Activated T-cell treated with anti-CD3 and anti-CD28 coated beads, Interleukin-2, amount 50 U/mL, for 24 hours (primary cell): ENCODE data around the gene ZMAT5.
A peak's percentile ranks its signal among the peaks of the same experiment; 100 is the strongest.

Source experiments
- DNase-seq: peaks from one replicate; pipeline ENCODE4 v3.0.0-alpha.2; 2020
- H3K27ac Mint-ChIP-seq: 2 replicates; pipeline ENCODE4 v1.8.0; 2020; ENCODE audit warnings: mild to moderate bottlenecking, mixed read lengths
- H3K27me3 Mint-ChIP-seq: 2 replicates; pipeline ENCODE4 v1.8.0; 2020; ENCODE audit warnings: mixed read lengths
- H3K36me3 Mint-ChIP-seq: 2 replicates; pipeline ENCODE4 v1.8.0; 2020; ENCODE audit warnings: low read depth, mixed read lengths
- H3K4me1 Mint-ChIP-seq: 2 replicates; pipeline ENCODE4 v1.8.0; 2020; ENCODE audit warnings: low read depth, mixed read lengths
- H3K4me3 Mint-ChIP-seq: 2 replicates; pipeline ENCODE4 v1.8.0; 2020; ENCODE audit warnings: mild to moderate bottlenecking, moderate library complexity, mixed read lengths
- H3K9me3 Mint-ChIP-seq: 2 replicates; pipeline ENCODE4 v1.8.0; 2020; ENCODE audit warnings: mixed read lengths

Gene ZMAT5

DNA sequence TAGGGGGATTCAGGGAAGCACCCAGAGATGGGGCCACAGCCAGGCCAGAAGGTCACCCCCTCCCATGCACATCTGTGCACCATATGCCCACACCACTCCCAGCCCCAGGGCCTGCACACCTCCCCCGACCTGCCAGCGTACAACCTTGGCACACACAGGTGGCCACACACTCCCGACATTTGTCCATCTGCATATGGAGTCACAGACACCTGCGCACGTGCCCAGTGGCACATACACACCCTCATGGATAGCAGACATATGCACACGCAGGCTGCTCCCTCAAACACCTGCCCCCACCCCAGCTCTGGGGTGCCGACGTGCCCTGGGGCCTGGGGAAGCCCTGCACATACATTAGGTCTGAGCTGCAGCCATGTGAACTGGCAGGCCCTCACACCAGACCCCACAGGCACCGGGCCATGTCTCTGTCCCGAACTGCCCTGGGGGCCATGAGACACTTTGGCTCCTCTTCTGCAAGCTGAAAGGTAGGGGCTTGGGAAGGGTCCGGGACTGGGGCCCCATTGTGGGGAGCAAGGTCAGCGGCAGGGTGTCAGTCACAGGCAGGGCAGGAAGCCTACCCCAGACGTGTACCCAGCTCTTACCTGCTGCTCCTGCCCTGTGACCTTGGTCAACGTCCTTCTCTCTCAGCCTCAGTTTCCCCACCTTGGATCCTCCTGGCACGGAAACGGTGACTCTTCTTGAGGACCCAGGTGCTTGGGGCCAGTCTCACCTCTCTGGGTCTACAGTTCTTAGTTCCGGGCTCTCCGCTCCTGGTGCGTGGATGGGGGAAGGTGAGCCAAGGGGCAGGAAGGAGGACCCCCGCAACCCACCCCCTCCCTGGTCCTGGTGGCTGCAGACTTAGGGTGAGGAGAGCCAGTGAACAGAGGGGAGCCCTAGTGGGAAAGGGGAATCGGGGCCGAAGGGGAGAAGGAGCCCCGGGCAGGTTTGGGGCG lies 47.6 kb downstream of the ZMAT5 start:
- H3K4me1 Mint-ChIP-seq: peaks cover 3% of the 10 kb centered on the region
- H3K27ac Mint-ChIP-seq: no peak overlapping the region
- H3K9me3 Mint-ChIP-seq: no peaks in the 10 kb centered on the region
- no peak overlapping the region for H3K4me3 Mint-ChIP-seq
- no peak for DNase-seq
- no peaks in the 10 kb centered on the region for H3K36me3 Mint-ChIP-seq
- H3K27me3 Mint-ChIP-seq: peaks cover 60% of the 10 kb centered on the region

DNA sequence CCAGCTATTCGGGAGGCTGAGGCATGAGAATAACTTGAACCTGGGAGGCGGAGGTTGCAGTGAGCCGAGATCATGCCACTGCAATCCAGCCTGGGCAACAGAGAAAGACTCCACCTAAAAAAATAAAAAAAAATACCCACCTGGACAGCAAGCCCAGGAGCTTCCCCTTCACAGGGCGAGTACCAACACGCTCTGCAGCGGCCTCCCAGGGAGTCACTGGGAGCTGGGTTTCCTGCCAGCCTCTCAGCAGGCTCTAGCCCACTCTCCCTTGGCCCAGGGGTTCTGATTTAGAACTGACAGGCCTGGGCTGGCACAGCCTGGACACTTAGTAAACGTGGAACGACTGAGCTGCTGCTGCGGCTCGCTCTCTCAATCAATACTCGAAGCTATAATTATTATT lies 49.0 kb downstream of the ZMAT5 start:
- Mint-ChIP-seq H3K4me1 (peaks cover 3% of the 10 kb centered on the region), H3K27me3 (peaks cover 55% of the 10 kb centered on the region), H3K4me3 (no peak overlapping the region), H3K36me3 (no peaks in the 10 kb centered on the region), H3K9me3 (no peaks in the 10 kb centered on the region), H3K27ac (no peak overlapping the region)
- DNase-seq: no peak

DNA sequence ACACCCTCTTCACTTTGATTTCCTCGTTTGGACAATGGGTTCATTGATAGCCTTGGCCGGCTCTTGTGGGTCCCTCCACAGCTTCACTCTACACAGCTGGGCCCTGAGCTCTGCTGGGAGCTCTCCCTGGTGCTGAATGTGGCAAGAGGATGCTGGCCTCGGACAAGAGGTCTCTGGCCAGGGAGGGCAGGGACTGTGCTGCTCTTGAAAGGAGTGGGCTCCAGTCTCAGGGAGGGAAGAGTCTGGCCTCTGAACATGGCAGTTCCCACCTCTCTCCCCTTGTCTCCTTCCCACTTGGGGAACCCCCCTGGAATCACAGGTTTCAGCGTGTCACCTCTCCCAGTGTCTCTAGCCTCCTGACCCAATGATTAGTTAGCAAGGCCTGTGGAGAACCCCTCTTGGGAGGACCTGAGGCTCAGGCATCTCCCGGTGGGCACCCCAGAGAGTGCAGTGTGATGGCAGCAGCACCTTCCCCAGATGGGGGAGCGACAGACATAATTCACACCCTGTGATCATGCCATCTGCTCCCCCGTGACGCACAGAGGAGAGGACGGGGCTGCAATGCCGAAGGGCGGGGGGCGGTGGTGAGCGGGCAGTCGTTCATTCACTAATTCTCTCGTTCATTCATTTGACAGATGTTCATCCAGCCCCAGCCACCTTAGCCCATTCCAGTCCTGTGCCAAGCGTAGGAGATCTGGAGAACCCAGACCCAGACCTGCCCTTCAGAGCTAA lies 49.8 kb downstream of the ZMAT5 start:
- H3K27ac Mint-ChIP-seq: no peak overlapping the region
- H3K9me3 Mint-ChIP-seq: no peaks in the 10 kb centered on the region
- peaks cover 52% of the 10 kb centered on the region for H3K27me3 Mint-ChIP-seq
- H3K4me1 Mint-ChIP-seq: peaks cover 3% of the 10 kb centered on the region
- H3K36me3 Mint-ChIP-seq: no peaks in the 10 kb centered on the region
- no peak overlapping the region for H3K4me3 Mint-ChIP-seq
- no peak for DNase-seq

DNA sequence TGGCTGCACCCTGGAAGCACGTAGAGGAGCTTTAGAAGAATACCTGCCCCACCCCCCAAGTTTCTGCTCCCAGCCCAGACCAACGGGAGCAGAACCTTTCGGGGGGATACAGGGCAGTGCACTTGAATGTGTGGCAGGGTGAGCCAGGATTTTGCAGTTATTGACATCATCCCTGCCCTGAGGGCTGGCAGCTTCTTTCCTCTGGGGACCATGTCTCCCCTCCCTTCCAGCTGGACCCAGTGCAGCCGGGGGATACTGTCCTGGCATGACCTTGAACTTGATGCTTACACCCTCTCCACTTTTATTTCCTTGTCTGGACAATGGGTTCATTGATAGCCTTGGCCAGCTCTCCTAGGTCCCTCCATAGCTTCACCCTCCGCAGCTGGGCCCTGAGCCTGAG lies 51.1 kb downstream of the ZMAT5 start:
- peaks cover 3% of the 10 kb centered on the region for H3K4me1 Mint-ChIP-seq
- H3K27me3 Mint-ChIP-seq: peaks cover 42% of the 10 kb centered on the region
- no peaks in the 10 kb centered on the region for H3K36me3 Mint-ChIP-seq
- no peak overlapping the region for H3K4me3 Mint-ChIP-seq
- H3K9me3 Mint-ChIP-seq: no peaks in the 10 kb centered on the region
- no peak for DNase-seq
- no peak overlapping the region for H3K27ac Mint-ChIP-seq

DNA sequence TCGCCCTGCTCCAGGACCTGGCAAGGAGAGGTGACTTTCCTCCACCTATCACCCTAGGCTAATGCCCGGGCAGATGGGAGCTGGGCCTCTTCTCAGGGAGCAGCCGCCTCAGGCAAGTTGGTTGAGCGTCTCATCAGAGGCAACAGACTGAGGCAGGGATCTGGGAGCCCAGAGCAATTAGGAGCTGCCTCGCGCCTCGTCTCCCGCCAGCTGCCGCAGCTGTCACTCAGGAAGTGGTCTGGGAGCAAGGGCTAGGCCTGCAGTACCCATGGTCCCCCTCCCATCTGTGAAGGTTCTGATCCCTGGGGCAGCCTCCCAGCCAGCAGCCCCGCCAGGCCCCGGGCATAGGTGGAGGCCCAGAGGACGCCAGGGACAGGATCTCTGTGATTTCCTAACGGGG lies 51.6 kb downstream of the ZMAT5 start:
- peaks cover 3% of the 10 kb centered on the region for H3K4me1 Mint-ChIP-seq
- H3K27ac Mint-ChIP-seq: no peak overlapping the region
- no peaks in the 10 kb centered on the region for H3K36me3 Mint-ChIP-seq
- H3K27me3 Mint-ChIP-seq: peaks cover 42% of the 10 kb centered on the region
- no peaks in the 10 kb centered on the region for H3K9me3 Mint-ChIP-seq
- no peak overlapping the region for H3K4me3 Mint-ChIP-seq
- DNase-seq: no peak

DNA sequence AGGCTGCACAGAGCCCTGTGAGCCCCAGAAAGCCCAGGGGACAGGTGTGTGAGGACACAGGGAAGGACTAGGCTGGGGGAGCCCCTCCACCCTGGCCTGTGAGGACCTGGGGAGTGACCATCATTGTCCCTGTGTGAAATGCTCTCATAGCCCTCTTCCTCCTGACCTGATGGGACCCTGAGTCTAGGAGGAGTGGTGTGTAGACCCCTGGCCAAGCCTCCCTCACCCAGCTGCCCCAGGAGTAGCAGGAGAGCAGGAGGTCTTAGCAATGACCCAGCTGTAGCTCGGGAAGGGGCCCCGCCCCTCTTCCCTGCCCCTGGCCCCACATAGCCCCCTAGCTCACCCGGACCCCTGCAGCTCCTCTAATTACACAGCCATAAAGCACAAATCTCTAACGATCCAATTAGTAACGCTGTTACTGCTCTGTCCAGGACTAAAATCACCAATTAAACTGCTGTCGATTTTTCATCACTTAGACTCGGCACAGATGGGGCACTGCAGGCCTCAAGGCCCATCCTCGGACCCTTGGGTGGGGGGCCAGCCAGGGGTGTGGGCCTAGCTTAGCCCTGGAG lies 53.6 kb downstream of the ZMAT5 start:
- no peak for DNase-seq
- H3K27ac Mint-ChIP-seq: no peak overlapping the region
- H3K4me1 Mint-ChIP-seq: no peaks in the 10 kb centered on the region
- no peaks in the 10 kb centered on the region for H3K9me3 Mint-ChIP-seq
- peaks cover 28% of the 10 kb centered on the region for H3K27me3 Mint-ChIP-seq
- H3K4me3 Mint-ChIP-seq: no peak overlapping the region
- no peaks in the 10 kb centered on the region for H3K36me3 Mint-ChIP-seq

DNA sequence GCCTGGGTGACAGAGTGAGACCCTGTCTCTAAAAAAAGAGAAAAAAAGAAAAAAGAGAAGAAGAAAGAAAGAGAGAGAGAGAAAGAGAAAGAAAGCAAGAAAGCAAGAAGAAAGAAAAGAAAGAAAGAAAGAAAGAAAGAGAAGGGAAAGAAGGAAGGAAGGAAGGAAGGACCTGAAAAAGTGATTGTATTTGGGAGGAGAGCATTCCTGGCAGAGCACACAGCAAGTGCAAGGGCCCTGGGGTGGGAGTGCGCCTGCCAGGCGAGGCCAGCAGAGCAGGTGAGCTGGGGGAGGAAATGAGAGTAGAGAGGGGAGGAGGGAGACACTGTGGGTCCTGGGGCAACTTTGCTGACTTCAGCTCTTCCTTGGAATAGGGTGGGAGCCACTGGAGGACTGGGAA lies 54.7 kb downstream of the ZMAT5 start:
- H3K9me3 Mint-ChIP-seq: no peaks in the 10 kb centered on the region
- no peak for DNase-seq
- H3K27ac Mint-ChIP-seq: no peak overlapping the region
- H3K4me1 Mint-ChIP-seq: no peaks in the 10 kb centered on the region
- peaks cover 18% of the 10 kb centered on the region for H3K27me3 Mint-ChIP-seq
- H3K36me3 Mint-ChIP-seq: no peaks in the 10 kb centered on the region
- H3K4me3 Mint-ChIP-seq: no peak overlapping the region

DNA sequence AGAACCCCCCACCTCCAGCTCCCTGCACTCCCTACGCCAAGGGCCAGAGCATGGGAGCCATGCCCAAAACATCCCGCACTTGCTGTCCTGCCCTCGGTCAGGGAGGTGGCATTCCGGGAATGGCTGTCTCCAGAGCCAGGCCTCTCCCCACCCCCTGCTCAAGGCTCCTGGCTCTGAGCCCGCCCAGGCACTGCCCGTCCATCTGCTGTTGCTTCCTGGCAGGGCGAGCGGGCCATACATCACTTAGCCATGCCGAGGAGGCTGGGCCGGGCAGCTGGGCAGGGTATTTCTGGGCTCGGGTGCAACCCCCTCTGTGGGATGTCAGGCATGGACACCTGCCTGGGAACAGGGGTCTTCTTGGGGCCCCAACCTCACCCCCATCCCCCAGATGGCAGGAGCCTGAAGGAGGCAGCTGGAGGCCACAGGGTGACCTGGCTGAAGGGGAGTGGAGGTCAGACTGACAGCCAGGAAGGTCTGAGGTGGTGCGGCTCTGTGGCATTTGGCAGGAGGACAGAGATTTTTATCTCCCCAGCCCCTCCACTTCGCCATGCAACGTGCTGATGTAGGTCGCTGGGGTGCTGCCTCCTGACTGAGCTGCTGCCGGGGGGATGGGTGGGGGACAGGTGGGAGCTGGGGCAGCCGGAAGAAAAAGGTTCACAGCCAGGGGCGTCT lies 55.7 kb downstream of the ZMAT5 start:
- H3K27ac Mint-ChIP-seq: no peak overlapping the region
- H3K27me3 Mint-ChIP-seq: peaks cover 7% of the 10 kb centered on the region
- H3K4me1 Mint-ChIP-seq: no peaks in the 10 kb centered on the region
- H3K36me3 Mint-ChIP-seq: no peaks in the 10 kb centered on the region
- DNase-seq: no peak
- no peak overlapping the region for H3K4me3 Mint-ChIP-seq
- H3K9me3 Mint-ChIP-seq: no peaks in the 10 kb centered on the region

DNA sequence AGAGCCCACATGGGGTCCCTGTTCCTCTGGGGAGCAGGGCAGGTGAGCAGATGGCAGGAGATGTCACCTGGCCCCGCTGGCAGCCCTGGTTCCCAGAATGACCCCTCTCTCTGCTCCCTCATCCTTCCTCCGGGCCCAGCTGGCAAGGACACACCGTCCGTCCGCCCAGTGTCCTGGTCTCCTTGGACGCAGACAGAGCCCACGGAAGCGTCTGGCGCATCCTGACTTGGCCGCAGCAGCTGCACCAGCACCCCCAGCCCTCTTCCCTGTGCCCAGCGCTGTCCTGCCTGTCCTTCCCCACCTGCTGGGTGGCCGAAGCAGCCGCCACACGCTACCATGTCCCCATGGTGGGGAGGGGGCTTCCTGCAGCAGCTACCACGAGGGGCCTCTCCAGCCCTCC lies 56.6 kb downstream of the ZMAT5 start:
- peaks cover 3% of the 10 kb centered on the region for H3K27me3 Mint-ChIP-seq
- H3K9me3 Mint-ChIP-seq: no peaks in the 10 kb centered on the region
- H3K27ac Mint-ChIP-seq: no peak overlapping the region
- H3K4me1 Mint-ChIP-seq: no peaks in the 10 kb centered on the region
- no peak overlapping the region for H3K4me3 Mint-ChIP-seq
- H3K36me3 Mint-ChIP-seq: no peaks in the 10 kb centered on the region
- no peak for DNase-seq

DNA sequence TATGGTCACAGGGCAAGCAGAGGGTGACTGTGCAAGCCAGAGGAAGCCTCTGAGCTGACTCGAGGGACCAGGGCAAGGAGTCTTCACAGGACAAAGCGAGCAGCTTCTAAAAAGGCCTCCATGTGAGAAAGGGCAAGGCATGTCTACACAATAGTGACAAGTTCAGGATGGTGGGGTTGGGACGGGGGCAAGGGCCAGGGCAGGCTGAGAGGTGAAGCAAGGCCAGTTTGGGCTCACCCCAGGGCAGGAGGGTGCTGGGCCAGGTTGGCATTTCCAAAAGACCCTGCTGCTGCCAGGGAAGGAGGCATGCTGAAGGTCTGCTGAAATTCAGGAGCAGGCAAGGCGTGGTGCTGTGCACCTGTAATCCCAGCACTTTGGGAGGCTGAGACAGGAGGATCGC lies 59.3 kb downstream of the ZMAT5 start:
- DNase-seq: no peak
- peaks cover 2% of the 10 kb centered on the region for H3K4me1 Mint-ChIP-seq
- peaks cover 7% of the 10 kb centered on the region for H3K27me3 Mint-ChIP-seq
- no peaks in the 10 kb centered on the region for H3K9me3 Mint-ChIP-seq
- H3K36me3 Mint-ChIP-seq: no peaks in the 10 kb centered on the region
- H3K4me3 Mint-ChIP-seq: no peak overlapping the region
- H3K27ac Mint-ChIP-seq: no peak overlapping the region

DNA sequence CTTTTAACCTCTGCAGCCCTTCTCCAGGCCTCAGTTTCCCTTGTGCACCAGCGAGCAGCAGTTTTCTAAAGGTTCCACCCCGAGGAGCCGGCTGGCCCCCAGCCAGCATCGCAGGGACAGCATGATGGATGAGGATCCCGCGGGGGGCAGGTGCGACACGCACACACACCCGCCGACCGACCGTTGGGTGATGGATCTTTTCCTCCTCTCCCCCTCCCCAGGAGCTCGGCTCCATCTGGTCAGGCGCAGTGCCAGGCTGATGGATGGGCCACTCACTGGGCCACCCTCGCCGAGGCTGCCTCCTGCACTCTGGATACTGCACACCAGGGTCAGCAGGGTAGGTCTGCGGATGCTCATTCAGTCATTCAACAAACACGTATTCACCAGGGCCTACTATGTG lies 59.8 kb downstream of the ZMAT5 start:
- no peaks in the 10 kb centered on the region for H3K36me3 Mint-ChIP-seq
- DNase-seq: no peak
- H3K9me3 Mint-ChIP-seq: no peaks in the 10 kb centered on the region
- peaks cover 8% of the 10 kb centered on the region for H3K27me3 Mint-ChIP-seq
- H3K27ac Mint-ChIP-seq: no peak overlapping the region
- peaks cover 3% of the 10 kb centered on the region for H3K4me1 Mint-ChIP-seq
- no peak overlapping the region for H3K4me3 Mint-ChIP-seq

DNA sequence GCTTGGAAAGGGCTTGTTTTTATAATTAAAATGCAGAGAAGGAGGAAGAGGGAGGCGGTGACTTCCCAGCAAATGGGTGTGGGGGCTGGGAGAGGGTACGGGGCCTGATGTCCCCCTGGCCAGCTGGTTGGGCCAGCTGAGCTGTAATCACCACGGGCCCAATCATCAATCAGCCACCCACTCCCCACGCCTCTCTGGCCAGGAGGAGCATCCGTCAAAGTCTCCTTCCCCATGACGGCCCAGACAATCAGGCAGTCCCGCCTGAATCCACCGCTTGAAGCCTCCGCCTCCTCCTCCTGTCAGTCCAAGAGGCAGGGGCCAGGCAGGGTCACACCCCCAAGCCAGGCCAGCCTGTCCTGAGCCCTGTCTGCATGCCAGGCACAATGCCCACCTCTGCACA lies 60.3 kb downstream of the ZMAT5 start:
- no peaks in the 10 kb centered on the region for H3K9me3 Mint-ChIP-seq
- H3K4me3 Mint-ChIP-seq: no peak overlapping the region
- no peak overlapping the region for H3K27ac Mint-ChIP-seq
- H3K27me3 Mint-ChIP-seq: peaks cover 11% of the 10 kb centered on the region
- DNase-seq: no peak
- no peaks in the 10 kb centered on the region for H3K36me3 Mint-ChIP-seq
- peaks cover 7% of the 10 kb centered on the region for H3K4me1 Mint-ChIP-seq

DNA sequence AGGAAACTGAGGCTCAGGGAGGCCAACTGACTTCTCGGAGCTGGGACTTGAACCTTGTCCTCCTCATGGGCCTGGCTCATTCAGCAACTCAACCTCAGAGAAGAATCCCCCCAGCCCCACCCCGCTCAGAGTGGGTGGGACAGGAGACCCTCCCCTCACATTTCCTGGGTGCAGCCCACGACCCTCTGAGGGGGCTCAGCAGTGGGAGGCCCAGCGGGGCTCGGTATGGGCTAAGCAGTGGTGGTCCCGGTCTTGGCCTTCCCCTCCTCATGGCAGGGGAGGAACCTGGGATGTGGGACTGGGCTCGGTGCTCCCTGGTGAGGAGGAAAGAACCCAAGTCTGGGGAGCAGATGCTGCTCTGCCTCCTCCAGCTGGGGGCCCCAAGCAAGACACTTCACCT lies 61.2 kb downstream of the ZMAT5 start:
- DNase-seq: no peak
- peak overlapping the region; percentile 18 for H3K27ac Mint-ChIP-seq
- H3K36me3 Mint-ChIP-seq: no peaks in the 10 kb centered on the region
- peaks cover 16% of the 10 kb centered on the region for H3K4me1 Mint-ChIP-seq
- peaks cover 11% of the 10 kb centered on the region for H3K27me3 Mint-ChIP-seq
- H3K4me3 Mint-ChIP-seq: no peak overlapping the region
- no peaks in the 10 kb centered on the region for H3K9me3 Mint-ChIP-seq

DNA sequence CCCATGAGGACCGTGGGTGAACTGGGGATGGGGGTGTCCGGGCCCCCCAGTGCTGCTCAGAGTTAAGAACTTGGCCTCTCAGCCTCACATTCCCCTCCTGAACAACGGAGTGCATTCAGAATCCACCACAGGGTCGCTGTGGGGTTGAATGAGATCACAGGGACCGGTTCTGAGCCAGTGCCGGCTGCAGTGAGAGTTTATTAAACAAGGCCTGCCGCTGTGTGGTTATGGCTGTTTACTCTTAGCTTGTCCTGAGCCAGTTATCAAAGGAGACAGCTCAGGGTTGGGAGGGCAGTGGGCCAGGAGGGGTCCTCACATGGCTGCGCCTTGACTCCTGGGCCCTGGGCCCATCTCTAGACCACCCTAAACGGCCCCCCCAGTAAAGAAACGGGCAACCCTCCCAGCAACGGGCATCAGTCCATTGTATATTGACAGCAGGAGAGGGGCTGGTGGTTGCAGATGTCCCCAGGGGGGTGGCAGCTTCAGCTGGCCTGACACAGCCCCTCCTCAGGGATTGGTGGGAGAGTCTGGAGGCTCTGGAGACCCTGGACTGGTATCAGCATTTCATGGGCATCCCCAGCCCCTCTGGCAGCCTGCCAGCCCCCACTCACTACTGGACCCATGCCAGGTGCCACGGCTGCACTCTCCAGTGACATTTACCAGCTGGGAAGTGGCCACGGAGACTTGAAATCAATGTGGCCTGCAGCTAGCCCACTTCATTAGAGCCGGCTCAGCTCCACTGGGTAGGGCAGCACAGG lies 62.1 kb downstream of the ZMAT5 start:
- Mint-ChIP-seq H3K9me3 (no peaks in the 10 kb centered on the region), H3K27ac (no peak overlapping the region), H3K36me3 (no peaks in the 10 kb centered on the region), H3K4me3 (no peak overlapping the region), H3K4me1 (peaks cover 22% of the 10 kb centered on the region), H3K27me3 (peaks cover 11% of the 10 kb centered on the region)
- DNase-seq: no peak
